H1 (cell line): ENCODE results near the gene SLC6A6. TPM values are rescaled to one million over a fixed set of nuclear protein-coding genes. Genes with fewer than 3 reads are reported as not detected.

Source experiments
- CTCF ChIA-PET: fragments of 300-600 bp; sonication (Branson Sonifier 250); formaldehyde crosslinking; loops from one replicate; lab custom pipeline; 2021; ENCODE audit not compliant: partially characterized antibody; lab: Charles Lee
- POLR2A ChIA-PET: fragments of 300-600 bp; sonication (Branson Sonifier 250); formaldehyde crosslinking; loops from one replicate; lab custom pipeline; 2021; ENCODE audit warnings: inconsistent platforms; ENCODE audit not compliant: partially characterized antibody; lab: Charles Lee
- DNase-seq, 2 experiments: peaks; one replicate each; pipeline versions ENCODE4 v3.0.0 to v3.0.0-alpha.2; 2010 to 2022; ENCODE audit warnings: low spot score in 2 of 2, low read depth in 1 of 2, mixed read lengths in 1 of 2
- FAIRE-seq: peaks from 2 replicates; lab custom pipeline; 2011; peaks lifted over from hg19 to GRCh38; lab: Jason Lieb, UNC
- H2AFZ ChIP-seq: 2 replicates; pipeline ENCODE4 v1.8.1; 2012; ENCODE audit warnings: low read length, inconsistent platforms
- H2AK5ac ChIP-seq: 2 replicates; pipeline ENCODE4 v1.6.1; 2013; ENCODE audit warnings: low read depth, low read length
- H2BK120ac ChIP-seq: replicated peaks from 2 replicates; pipeline ENCODE3; 2013; ENCODE audit warnings: low read depth, low read length, inconsistent platforms
- H2BK12ac ChIP-seq: 2 replicates; pipeline ENCODE4 v1.6.1; 2013; ENCODE audit warnings: low read depth, low read length
- H2BK15ac ChIP-seq: 2 replicates; pipeline ENCODE4 v1.6.1; 2013; ENCODE audit warnings: low read length
- H2BK20ac ChIP-seq: 2 replicates; pipeline ENCODE4 v1.6.1; 2013; ENCODE audit warnings: low read length
- H2BK5ac ChIP-seq: 2 replicates; pipeline ENCODE4 v1.6.1; 2013; ENCODE audit warnings: low read depth, low read length
- H3K14ac ChIP-seq: 2 replicates; pipeline ENCODE4 v1.6.1; 2013; ENCODE audit warnings: inconsistent platforms; ENCODE audit not compliant: insufficient read length
- H3K18ac ChIP-seq: 2 replicates; pipeline ENCODE4 v1.6.1; 2013; ENCODE audit warnings: low read length; ENCODE audit errors: extremely low read depth
- H3K23ac ChIP-seq: 2 replicates; pipeline ENCODE4 v1.6.1; 2013; ENCODE audit warnings: inconsistent platforms; ENCODE audit not compliant: insufficient read length
- H3K23me2 ChIP-seq: 2 replicates; pipeline ENCODE4 v1.6.1; 2013; ENCODE audit warnings: low read depth, low read length
- H3K27ac ChIP-seq: 2 replicates; pipeline ENCODE4 v1.6.1; 2011; ENCODE audit warnings: low read depth, low read length, inconsistent platforms
- H3K27me3 ChIP-seq, 4 experiments: replicated peaks in 1 of 4; 1 replicate in 1 of 4; 2 replicates in 3 of 4; pipeline versions ENCODE4 v1.6.1 to v1.8.1; 2011 to 2013; ENCODE audit warnings: low read length in 3 of 4, mild to moderate bottlenecking in 3 of 4, inconsistent platforms in 2 of 4, mixed read lengths in 2 of 4, moderate library complexity in 1 of 4; ENCODE audit not compliant: control insufficient read depth in 3 of 4, insufficient read depth in 3 of 4; ENCODE audit errors: extremely low read depth in 1 of 4
- H3K36me3 ChIP-seq, 4 experiments: 2 replicates each; pipeline versions ENCODE4 v1.6.1 to v1.8.1; 2011 to 2013; ENCODE audit warnings: mild to moderate bottlenecking in 4 of 4, low read length in 3 of 4, moderate library complexity in 2 of 4, control low read depth in 1 of 4, inconsistent platforms in 1 of 4; ENCODE audit not compliant: insufficient read depth in 4 of 4, control insufficient read depth in 2 of 4
- H3K4ac ChIP-seq: replicated peaks from 2 replicates; pipeline ENCODE3; 2013; ENCODE audit warnings: low read length, low read depth, mixed read lengths, inconsistent platforms; ENCODE audit not compliant: insufficient read length
- H3K4me1 ChIP-seq, 4 experiments: replicated peaks in 1 of 4; 1 replicate in 1 of 4; 2 replicates in 3 of 4; pipeline versions ENCODE4 v1.6.1 to v1.8.1; 2011 to 2013; ENCODE audit warnings: low read length in 3 of 4, inconsistent platforms in 2 of 4, mixed read lengths in 1 of 4; ENCODE audit not compliant: insufficient read depth in 4 of 4, control insufficient read depth in 3 of 4
- H3K4me2 ChIP-seq, 2 experiments: 2 replicates each; pipeline versions ENCODE4 v1.6.1 to v1.8.1; 2011 to 2013; ENCODE audit warnings: low read depth in 2 of 2, low read length in 2 of 2, control low read depth in 1 of 2, inconsistent platforms in 1 of 2, mild to moderate bottlenecking in 1 of 2; ENCODE audit not compliant: insufficient read depth in 1 of 2
- H3K4me3 ChIP-seq, 4 experiments: fragments of 200-600, 300-600 bp in 1 of 4; sonication (generic), shearing (Covaris generic), sonication (Bioruptor Twin) in 1 of 4; 2 replicates each; pipeline versions ENCODE4 v1.5.1 to v1.8.1; 2011 to 2016; ENCODE audit warnings: low read length in 4 of 4, low read depth in 3 of 4, control low read depth in 2 of 4, inconsistent platforms in 2 of 4, mild to moderate bottlenecking in 2 of 4, mixed read lengths in 1 of 4, moderate library complexity in 1 of 4; ENCODE audit not compliant: insufficient read depth in 2 of 4; ENCODE audit errors: extremely low read depth in 1 of 4
- H3K56ac ChIP-seq: replicated peaks from 2 replicates; pipeline ENCODE3; 2013; ENCODE audit warnings: low read depth, mild to moderate bottlenecking, mixed read lengths, low read length, inconsistent platforms; ENCODE audit not compliant: insufficient read length
- H3K79me1 ChIP-seq: 2 replicates; pipeline ENCODE4 v1.6.1; 2013; ENCODE audit warnings: low read depth, low read length, control low read depth
- H3K79me2 ChIP-seq, 2 experiments: 2 replicates each; pipeline versions ENCODE4 v1.6.1 to v1.8.1; 2012 to 2013; ENCODE audit warnings: low read length in 2 of 2, mild to moderate bottlenecking in 2 of 2, inconsistent platforms in 1 of 2; ENCODE audit not compliant: insufficient read depth in 2 of 2, control insufficient read depth in 1 of 2
- H3K9ac ChIP-seq, 4 experiments: replicated peaks in 1 of 4; 1 replicate in 1 of 4; 2 replicates in 3 of 4; pipeline versions ENCODE4 v1.6.1 to v1.8.1; 2011 to 2013; ENCODE audit warnings: low read depth in 3 of 4, low read length in 3 of 4, control low read depth in 2 of 4, mild to moderate bottlenecking in 2 of 4, moderate library complexity in 2 of 4, inconsistent platforms in 1 of 4; ENCODE audit errors: extremely low read depth in 1 of 4
- H3K9me3 ChIP-seq, 2 experiments: 2 replicates each; pipeline versions ENCODE4 v1.6.1 to v1.8.1; 2012 to 2013; ENCODE audit warnings: mild to moderate bottlenecking in 2 of 2, moderate library complexity in 2 of 2, control low read depth in 1 of 2, inconsistent platforms in 1 of 2, low read depth in 1 of 2, low read length in 1 of 2, mixed read lengths in 1 of 2; ENCODE audit not compliant: insufficient read depth in 2 of 2
- H4K20me1 ChIP-seq, 2 experiments: replicated peaks in 1 of 2; 2 replicates each; pipeline versions ENCODE3 to v1.8.1; 2011 to 2013; ENCODE audit warnings: inconsistent platforms in 2 of 2, low read length in 2 of 2, mild to moderate bottlenecking in 1 of 2; ENCODE audit not compliant: insufficient read depth in 2 of 2, control insufficient read depth in 1 of 2
- H4K5ac ChIP-seq: 2 replicates; pipeline ENCODE4 v1.6.1; 2013; ENCODE audit warnings: low read length, low read depth, mixed read lengths, inconsistent platforms; ENCODE audit not compliant: insufficient read length
- H4K8ac ChIP-seq: 2 replicates; pipeline ENCODE4 v1.8.0; 2013; ENCODE audit warnings: mild to moderate bottlenecking, moderate library complexity, low read length, inconsistent platforms; ENCODE audit not compliant: insufficient read depth; ENCODE audit errors: extremely low read depth
- H4K91ac ChIP-seq: replicated peaks from 2 replicates; pipeline ENCODE3; 2013; ENCODE audit warnings: low read length, mixed read lengths, inconsistent platforms; ENCODE audit not compliant: insufficient read length
- BACH1 ChIP-seq: IDR thresholded peaks from 2 replicates; pipeline ENCODE4 v1.6.1; 2012; ENCODE audit warnings: low read length, improper control_type of control experiment
- E2F6 ChIP-seq: IDR thresholded peaks from 2 replicates; pipeline ENCODE4 v1.6.1; 2012; ENCODE audit warnings: inconsistent platforms
- FOSL1 ChIP-seq: IDR thresholded peaks from 2 replicates; pipeline ENCODE4 v1.6.1; 2011; ENCODE audit warnings: mild to moderate bottlenecking, low read depth, low read length, moderate library complexity; ENCODE audit not compliant: insufficient read depth
- NANOG ChIP-seq: IDR thresholded peaks from 2 replicates; pipeline ENCODE4 v1.6.1; 2011; ENCODE audit warnings: low read length, low read depth, mild to moderate bottlenecking, inconsistent platforms; ENCODE audit not compliant: insufficient read depth, poor library complexity, severe bottlenecking
- NRF1 ChIP-seq: IDR thresholded peaks from 2 replicates; pipeline ENCODE4 v1.6.1; 2011; ENCODE audit warnings: mild to moderate bottlenecking, low read depth, low read length, improper control_type of control experiment
- WGBS, 2 experiments: shearing (Covaris generic) in 1 of 2; methylation state at CpG; one replicate each; pipeline versions ENCODE4 v1.1.6 to v1.1.7; 2013 to 2015; ENCODE audit warnings: low lambda C conversion rate in 2 of 2, mixed read lengths in 2 of 2, inconsistent platforms in 1 of 2, low coverage in 1 of 2, missing lambda C conversion rate in 1 of 2; ENCODE audit not compliant: insufficient replicate concordance in 2 of 2, insufficient coverage in 1 of 2, insufficient read length in 1 of 2; ENCODE audit errors: extremely low coverage in 1 of 2, missing lambda C conversion rate in 1 of 2; 5-methylcytosine and 5-hydroxymethylcytosine counted together
- polyA plus RNA-seq, 7 experiments: library from polyadenylated mRNA; depleted of rRNA in 3 of 7; stranded (reverse) in 5 of 7; unstranded in 2 of 7; fragments of >200 nt in 5 of 7; fragments of 200-250 nt in 2 of 7; gene quantifications; 1 replicate in 5 of 7; 2 replicates in 1 of 7; 4 replicates in 1 of 7; pipeline versions ENCODE4 v1.2.1 to v1.2.3, GENCODE V29; 2011 to 2013; ENCODE audit warnings: missing spikeins in 2 of 7, mixed read lengths in 2 of 7
- total RNA-seq: library from RNA; stranded (reverse); fragmentation: NEBNext Ultra II Directional; extraction: Animal tissue kit (Norgen Biotek cat#: 25700); gene quantifications from 2 replicates; pipeline ENCODE4 v1.2.1, GENCODE V29; 2021

The SLC6A6 gene
- total and polyA plus RNA-seq, 2 of the 8 experiments (the other 6 are each of a cell fraction or from before 2014, with no cell fraction given) = 66.2 to 144 TPM

GRCh38 chr3:14378415-14378814 is 24.0 kb upstream of the SLC6A6 start:
- no peak overlapping the region for H4K8ac ChIP-seq
- H3K9ac ChIP-seq = no peak overlapping the region
- H4K91ac ChIP-seq = no peak overlapping the region
- DNase-seq (no peak), FAIRE-seq (no peak)
- H3K27me3 ChIP-seq = no peaks in the 10 kb centered on the region; a peak in 1 of 7 replicates
- no peak overlapping the region for H3K4ac ChIP-seq
- H2AFZ ChIP-seq = no peak overlapping the region
- no peak overlapping the region for H3K14ac ChIP-seq
- H2BK12ac ChIP-seq = no peak overlapping the region
- no peak overlapping the region for H2BK5ac ChIP-seq
- TF ChIP-seq NANOG = no peak
- TF ChIP-seq E2F6 = no peak
- TF ChIP-seq FOSL1 = no peak
- no peak for TF ChIP-seq NRF1
- no peak for TF ChIP-seq BACH1
- no peaks in the 10 kb centered on the region for H3K79me1 ChIP-seq
- H3K4me3 ChIP-seq = no peak overlapping the region
- no peaks in the 10 kb centered on the region for H3K79me2 ChIP-seq
- no peaks in the 10 kb centered on the region; a peak in 1 of 7 replicates for H3K4me1 ChIP-seq
- no peak overlapping the region for H3K27ac ChIP-seq
- ChIA-PET POLR2A (interaction anchor here (0.6 kb wide), 1 partner anchor 37 kb away, joined by 4 read pairs; no protein-coding TSS in a partner anchor), CTCF (interaction anchor here (0.8 to 7.4 kb wide), 10 partner anchors 9 to 101 kb away, joined by 3 to 70 read pairs (median 4); partner anchors contain the start of gene SLC6A6)
- no peak overlapping the region for H2BK120ac ChIP-seq
- no peaks in the 10 kb centered on the region for H4K20me1 ChIP-seq
- H3K9me3 ChIP-seq = no peaks in the 10 kb centered on the region
- H4K5ac ChIP-seq = no peak overlapping the region
- no peak overlapping the region for H3K56ac ChIP-seq
- H2AK5ac ChIP-seq = no peak overlapping the region
- no peak overlapping the region for H3K18ac ChIP-seq
- no peaks in the 10 kb centered on the region for H3K36me3 ChIP-seq
- no peak overlapping the region for H3K4me2 ChIP-seq
- 0 out of 2 replicates have a peak overlapping the region, but pooled peaks have one; percentile 31 for H2BK15ac ChIP-seq
- H3K23ac ChIP-seq = no peak overlapping the region
- no peaks in the 10 kb centered on the region for H3K23me2 ChIP-seq
- WGBS, 2 experiments = 84% methylated on average over 4 of the region's 4 CpGs; no CpG with 5 or more reads in 1 of the 2 experiments
- H2BK20ac ChIP-seq = no peak overlapping the region
